GM12878 (cell line): ENCODE measurements around the gene EFCAB7.

ENCODE experiments used
- EP300 ChIP-seq, 2 experiments: fragments of 150-350 bp in 1 of 2; IDR thresholded peaks; 2 replicates each; pipeline ENCODE4 v1.6.1; 2011 to 2012; ENCODE audit warnings: low read depth in 2 of 2, low read length in 2 of 2, borderline replicate concordance in 1 of 2, improper control_type of control experiment in 1 of 2, inconsistent platforms in 1 of 2; ENCODE audit not compliant: control insufficient read depth in 1 of 2
- HDGF ChIP-seq: fragments of 450-650 bp; IDR thresholded peaks from 2 replicates; pipeline ENCODE4 v1.6.1; 2016; ENCODE audit warnings: antibody characterized with exemption

DNA sequence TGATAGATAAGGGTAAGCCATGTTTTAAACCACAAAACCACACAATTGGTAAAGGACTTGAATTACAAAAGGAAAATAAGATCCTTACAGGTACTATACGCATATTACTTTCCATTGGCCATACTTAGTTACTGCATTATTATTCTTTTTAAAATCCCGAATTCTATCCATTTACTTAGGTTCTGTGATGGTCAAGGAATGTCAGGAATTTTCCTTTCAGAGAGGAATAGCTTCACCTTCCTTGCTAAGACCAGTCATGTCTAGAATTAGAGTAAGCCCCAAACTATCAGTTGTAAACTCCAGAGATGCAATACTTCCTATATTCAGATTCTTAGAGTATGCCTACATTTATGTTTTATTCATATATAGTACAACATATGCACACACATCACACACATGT lies 13.7 kb downstream of the EFCAB7 start:
- TF ChIP-seq EP300 (IDR thresholded peaks at IDR 0.05; ENCODE audit: borderline replicate concordance in 1 of 2, control insufficient read depth in 1 of 2, low read depth in 2 of 2, low read length in 2 of 2) (no peak), HDGF (no peak)
